Inflammatory macrophage treated with lipopolysaccharide for 1 hour (primary cell): ENCODE results near the gene TTYH3.
"Not testable (repeated sequence)": the region's sequence is repeated elsewhere in the genome, so short reads cannot be mapped to it uniquely, and the experiment has no call there.

Source experiments
- DNase-seq, 2 donors: peaks; one replicate each; pipeline ENCODE4 v3.0.0-alpha.2; 2020 to 2022

The TTYH3 gene

GRCh38 chr7:2631946-2632732 is at the start of gene TTYH3:
TTYH3 (plus strand) TSS chr7:2631986; CDS start chr7:2632156, 170 bp downstream.
- peak in 1 of 2 donors; percentile 63 for DNase-seq

DNA sequence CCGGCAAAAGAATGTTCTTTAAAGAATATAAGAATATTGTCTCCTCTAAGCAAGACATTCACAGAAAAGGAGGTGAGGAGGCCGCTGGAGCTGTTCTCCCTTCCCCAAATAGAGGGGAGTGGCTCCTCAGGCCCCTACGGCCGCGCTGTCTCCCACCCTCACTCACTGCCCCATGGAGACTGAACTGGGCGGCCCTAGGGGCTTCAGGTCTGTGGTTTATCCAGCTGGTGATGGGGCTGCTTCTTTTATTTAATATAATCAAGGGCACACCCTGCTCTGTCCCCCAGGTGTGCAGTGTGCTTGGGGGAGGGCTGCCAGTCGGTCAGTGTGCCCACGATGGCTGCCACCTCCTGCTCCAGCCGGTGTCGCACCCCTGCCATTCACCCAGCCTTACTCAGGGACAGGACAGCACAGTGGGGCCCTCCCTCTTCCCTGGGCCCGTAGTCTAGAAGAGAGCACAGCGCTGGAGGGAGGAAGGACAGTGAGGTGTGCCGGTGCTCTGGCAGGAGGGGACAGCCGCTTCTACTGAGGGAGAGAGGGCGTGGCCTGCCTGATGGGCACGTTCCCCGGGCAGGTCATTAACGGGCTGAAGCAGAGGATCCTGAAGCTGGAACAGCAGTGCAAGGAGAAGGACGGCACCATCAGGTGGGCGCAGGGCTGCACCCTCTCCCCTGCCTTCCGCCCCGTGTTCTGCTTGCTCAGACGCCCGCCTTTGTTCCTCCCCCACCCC is 49.6 kb upstream of the TTYH3 start:
- DNase-seq = no peak

- DNase-seq = no peak
Observed at GRCh38 chr7:2583798-2584580, 47.8 kb upstream of the TTYH3 start.

GRCh38 chr7:2585446-2585845 is 46.3 kb upstream of the TTYH3 start:
- DNase-seq = no peak

GRCh38 chr7:2586326-2587020 is 45.3 kb upstream of the TTYH3 start:
- no peak for DNase-seq

GRCh38 chr7:2587134-2587533 is 44.7 kb upstream of the TTYH3 start:
- no peak for DNase-seq

DNA sequence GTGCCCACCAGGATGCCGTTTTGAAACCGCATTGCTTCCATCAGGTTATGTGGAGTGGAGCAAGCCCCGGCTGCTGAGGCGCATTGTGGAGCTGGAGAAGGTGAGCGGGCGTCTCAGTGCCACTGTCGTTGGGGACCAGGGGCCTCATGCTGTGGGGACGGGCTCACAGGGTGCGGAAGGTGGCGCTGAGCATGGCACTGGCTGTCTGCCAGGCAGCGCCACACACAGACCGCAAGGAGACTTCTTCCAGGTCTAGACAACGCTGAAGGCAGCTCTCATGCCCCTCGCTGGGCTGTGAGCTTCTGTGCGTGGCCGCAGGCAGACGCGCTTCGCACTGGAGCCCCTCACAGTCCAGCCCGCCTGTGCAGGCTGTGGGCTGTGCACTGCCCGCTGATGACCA is 44.0 kb upstream of the TTYH3 start:
- no peak for DNase-seq

DNA sequence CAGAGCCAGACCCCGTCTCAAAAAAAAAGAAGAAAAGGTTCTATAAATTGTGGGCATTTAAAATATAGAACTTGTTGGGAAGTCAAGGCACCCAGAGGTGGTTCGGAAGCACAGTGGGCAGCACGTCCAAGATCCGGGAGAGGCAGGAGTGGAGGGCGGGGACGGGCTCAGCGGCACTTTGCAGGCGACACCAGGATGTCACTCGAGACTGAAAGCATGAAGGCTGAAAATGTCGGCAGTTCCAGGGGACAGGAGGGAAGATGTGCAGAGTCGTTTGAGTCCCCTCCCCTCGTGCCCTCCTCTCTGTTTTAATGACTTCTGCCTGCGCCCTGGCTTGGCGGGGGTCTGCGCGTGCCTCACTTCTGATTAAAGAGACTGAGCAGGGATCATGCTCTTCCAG is 42.4 kb upstream of the TTYH3 start:
- no peak for DNase-seq

DNA sequence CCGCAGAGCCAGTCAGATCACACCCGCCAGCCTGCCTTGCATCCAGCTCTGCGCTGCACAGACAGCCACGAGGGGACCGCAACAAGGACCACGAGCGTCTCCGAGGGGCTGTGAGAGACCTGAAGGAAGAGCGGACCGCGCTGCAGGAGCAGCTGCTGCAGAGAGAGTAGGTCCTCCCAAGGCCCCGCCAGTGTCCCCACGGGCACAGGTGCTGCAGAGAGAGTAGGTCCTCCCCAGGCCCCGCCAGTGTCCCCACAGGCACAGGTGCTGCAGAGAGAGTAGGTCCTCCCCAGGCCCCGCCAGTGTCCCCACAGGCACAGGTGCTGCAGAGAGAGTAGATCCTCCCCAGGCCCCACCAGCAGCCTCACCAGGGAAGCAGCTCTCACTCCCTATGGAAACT is 41.8 kb upstream of the TTYH3 start:
- not testable (repeated sequence) for DNase-seq

GRCh38 chr7:2592375-2592865 is 39.4 kb upstream of the TTYH3 start:
- DNase-seq = no peak

GRCh38 chr7:2593036-2593727 is 38.6 kb upstream of the TTYH3 start:
- DNase-seq = no peak

- no peak for DNase-seq
Observed at GRCh38 chr7:2594599-2594998, 37.2 kb upstream of the TTYH3 start.

GRCh38 chr7:2595258-2595860 is 36.4 kb upstream of the TTYH3 start:
- no peak for DNase-seq

GRCh38 chr7:2596464-2597272 is 35.1 kb upstream of the TTYH3 start:
- DNase-seq = no peak

- DNase-seq = no peak
Observed at GRCh38 chr7:2597273-2597640, 34.5 kb upstream of the TTYH3 start.

GRCh38 chr7:2598154-2598823 is 33.5 kb upstream of the TTYH3 start:
- DNase-seq = no peak

DNA sequence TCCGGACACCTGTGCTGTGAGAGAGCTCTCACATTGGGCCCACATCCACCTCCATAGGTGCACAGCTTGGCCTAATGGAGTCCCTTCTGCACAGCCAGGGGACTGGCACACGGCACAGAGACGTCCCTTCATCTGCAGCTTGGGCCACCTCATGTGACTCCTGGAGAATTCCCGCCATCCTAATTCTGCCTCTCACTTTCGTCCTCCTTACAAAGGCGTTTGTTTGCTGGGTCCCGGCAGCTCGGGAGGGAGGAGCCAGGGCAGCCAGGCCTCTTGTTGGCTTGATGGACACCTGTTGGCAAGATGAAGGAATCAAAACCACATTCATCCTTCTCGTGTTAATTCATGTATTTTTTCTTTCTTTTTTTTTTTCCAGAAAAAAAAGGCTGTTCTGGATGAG is 30.7 kb upstream of the TTYH3 start:
- DNase-seq = no peak

- no peak for DNase-seq
Observed at GRCh38 chr7:2601907-2602306, 29.9 kb upstream of the TTYH3 start.

GRCh38 chr7:2602406-2603043 is 29.3 kb upstream of the TTYH3 start:
- no peak for DNase-seq
